H9 (cell line): ENCODE results near the gene RSPH9. TPM values are rescaled to one million over a fixed set of nuclear protein-coding genes. Genes with fewer than 3 reads are reported as not detected.

Experiments
- DNase-seq: peaks from one replicate; pipeline ENCODE4 v3.0.0-alpha.2; 2017
- H2AFZ ChIP-seq: one replicate; pipeline ENCODE4 v1.6.1; 2013; ENCODE audit warnings: mild to moderate bottlenecking, low read length, control low read depth, moderate library complexity
- H2AK5ac ChIP-seq: 2 replicates; pipeline ENCODE4 v1.6.1; 2013; ENCODE audit warnings: low read length, control low read depth, mixed read lengths; ENCODE audit not compliant: insufficient read length
- H2BK120ac ChIP-seq: one replicate; pipeline ENCODE4 v1.6.1; 2013; ENCODE audit warnings: low read depth, mild to moderate bottlenecking, low read length, control low read depth, inconsistent platforms; ENCODE audit not compliant: poor library complexity, severe bottlenecking
- H2BK12ac ChIP-seq: 2 replicates; pipeline ENCODE4 v1.6.1; 2013; ENCODE audit warnings: low read length, control low read depth, mixed read lengths, low read depth; ENCODE audit not compliant: insufficient read length
- H2BK15ac ChIP-seq: 2 replicates; pipeline ENCODE4 v1.6.1; 2013; ENCODE audit warnings: low read depth, low read length, control low read depth
- H2BK20ac ChIP-seq: one replicate; pipeline ENCODE4 v1.6.1; 2013; ENCODE audit warnings: low read depth, mild to moderate bottlenecking, low read length, control low read depth, inconsistent platforms; ENCODE audit not compliant: poor library complexity, severe bottlenecking
- H2BK5ac ChIP-seq: 2 replicates; pipeline ENCODE4 v1.6.1; 2013; ENCODE audit warnings: low read length, control low read depth, mixed read lengths; ENCODE audit not compliant: insufficient read length
- H3K14ac ChIP-seq: 2 replicates; pipeline ENCODE4 v1.6.1; 2013; ENCODE audit warnings: low read length, control low read depth; ENCODE audit not compliant: insufficient read depth
- H3K18ac ChIP-seq: 2 replicates; pipeline ENCODE4 v1.6.1; 2013; ENCODE audit warnings: low read depth, mild to moderate bottlenecking, mixed read lengths, low read length, control low read depth; ENCODE audit not compliant: insufficient read length
- H3K23ac ChIP-seq: 2 replicates; pipeline ENCODE4 v1.6.1; 2013; ENCODE audit warnings: low read length, control low read depth, mixed read lengths, low read depth; ENCODE audit not compliant: insufficient read length
- H3K23me2 ChIP-seq: 2 replicates; pipeline ENCODE4 v1.6.1; 2013; ENCODE audit warnings: low read depth, mild to moderate bottlenecking, mixed read lengths, low read length, control low read depth; ENCODE audit not compliant: insufficient read length, poor library complexity, severe bottlenecking
- H3K27ac ChIP-seq: 2 replicates; pipeline ENCODE4 v1.5.1; 2013; ENCODE audit warnings: low read length, control low read depth, mixed read lengths, low read depth; ENCODE audit not compliant: insufficient read length
- H3K27me3 ChIP-seq: 2 replicates; pipeline ENCODE4 v1.6.1; 2013; ENCODE audit warnings: low read length, control low read depth, inconsistent platforms; ENCODE audit not compliant: insufficient read depth
- H3K4ac ChIP-seq: 2 replicates; pipeline ENCODE4 v1.6.1; 2013; ENCODE audit warnings: low read depth, mild to moderate bottlenecking, control low read depth, inconsistent platforms, low read length, moderate library complexity
- H3K4me1 ChIP-seq: 2 replicates; pipeline ENCODE4 v1.6.1; 2013; ENCODE audit warnings: low read length, control low read depth, inconsistent platforms; ENCODE audit not compliant: insufficient read depth
- H3K4me2 ChIP-seq: 2 replicates; pipeline ENCODE4 v1.6.1; 2013; ENCODE audit warnings: low read length, control low read depth, mixed read lengths; ENCODE audit not compliant: insufficient read length, insufficient read depth
- H3K56ac ChIP-seq: 2 replicates; pipeline ENCODE4 v1.6.1; 2013; ENCODE audit warnings: low read depth, mild to moderate bottlenecking, mixed read lengths, low read length, control low read depth; ENCODE audit not compliant: insufficient read length
- H3K79me1 ChIP-seq: 2 replicates; pipeline ENCODE4 v1.6.1; 2013; ENCODE audit warnings: low read depth, mild to moderate bottlenecking, moderate library complexity, low read length, control low read depth, inconsistent platforms; ENCODE audit not compliant: insufficient read depth, poor library complexity, severe bottlenecking
- H3K79me2 ChIP-seq: 2 replicates; pipeline ENCODE4 v1.6.1; 2013; ENCODE audit warnings: low read length, control low read depth, inconsistent platforms; ENCODE audit not compliant: insufficient read depth
- H3K9ac ChIP-seq: 2 replicates; pipeline ENCODE4 v1.6.1; 2013; ENCODE audit warnings: low read length, control low read depth, mixed read lengths; ENCODE audit not compliant: insufficient read length; ENCODE audit errors: extremely low read depth
- H3K9me3 ChIP-seq: one replicate; pipeline ENCODE4 v1.6.1; 2013; ENCODE audit warnings: low read depth, low read length, inconsistent platforms; ENCODE audit not compliant: control insufficient read depth
- H3T11ph ChIP-seq: one replicate; pipeline ENCODE4 v1.6.1; 2013; ENCODE audit warnings: mild to moderate bottlenecking, low read length, control low read depth, inconsistent platforms
- H4K20me1 ChIP-seq: one replicate; pipeline ENCODE4 v1.6.1; 2013; ENCODE audit not compliant: control insufficient read depth, insufficient read length, insufficient read depth
- H4K5ac ChIP-seq: 2 replicates; pipeline ENCODE4 v1.6.1; 2013; ENCODE audit warnings: low read depth, mild to moderate bottlenecking, mixed read lengths, low read length, control low read depth; ENCODE audit not compliant: insufficient read length
- H4K8ac ChIP-seq: replicated peaks from 2 replicates; pipeline ENCODE4 v1.6.1; 2013; ENCODE audit warnings: low read length, control low read depth, mixed read lengths, low read depth; ENCODE audit not compliant: insufficient read length
- H4K91ac ChIP-seq: 2 replicates; pipeline ENCODE4 v1.6.1; 2013; ENCODE audit warnings: low read depth, mild to moderate bottlenecking, moderate library complexity, mixed read lengths, low read length, control low read depth; ENCODE audit not compliant: insufficient read length
- H3K27ac Mint-ChIP-seq, 3 experiments: 2 replicates in 2 of 3; 3 replicates in 1 of 3; pipeline ENCODE4 v1.8.0; 2020 to 2021; ENCODE audit warnings: mixed read lengths in 3 of 3, mild to moderate bottlenecking in 1 of 3, moderate library complexity in 1 of 3
- H3K27me3 Mint-ChIP-seq: 2 replicates; pipeline ENCODE4 v1.8.0; 2021; ENCODE audit warnings: low read depth, mild to moderate bottlenecking, moderate library complexity, mixed read lengths
- H3K36me3 Mint-ChIP-seq, 3 experiments: 2 replicates in 2 of 3; 3 replicates in 1 of 3; pipeline ENCODE4 v1.8.0; 2020 to 2021; ENCODE audit warnings: low read depth in 3 of 3, mixed read lengths in 3 of 3; ENCODE audit not compliant: insufficient read depth in 1 of 3
- H3K4me1 Mint-ChIP-seq, 2 experiments: 2 replicates each; pipeline ENCODE4 v1.8.0; 2020; ENCODE audit warnings: mixed read lengths in 2 of 2
- H3K4me3 Mint-ChIP-seq, 2 experiments: 2 replicates in 1 of 2; 3 replicates in 1 of 2; pipeline ENCODE4 v1.8.0; 2020 to 2021; ENCODE audit warnings: mild to moderate bottlenecking in 2 of 2, mixed read lengths in 2 of 2, moderate library complexity in 1 of 2
- H3K9me3 Mint-ChIP-seq, 2 experiments: 2 replicates in 1 of 2; 3 replicates in 1 of 2; pipeline ENCODE4 v1.8.0; 2020; ENCODE audit warnings: mild to moderate bottlenecking in 2 of 2, mixed read lengths in 2 of 2, moderate library complexity in 1 of 2
- CTCF ChIP-seq: fragments of 200-600 bp; sonication (generic); conservative IDR thresholded peaks from 3 replicates; pipeline ENCODE4 v1.8.0; 2021; ENCODE audit warnings: antibody characterized with exemption, mild to moderate bottlenecking
- WGBS: extraction: QIAGEN DNeasy Blood & Tissue Kit; methylation state at CpG from one replicate; pipeline ENCODE4 v1.1.7; 2013; ENCODE audit warnings: missing lambda C conversion rate, low lambda C conversion rate, mixed read lengths; ENCODE audit not compliant: insufficient read length; ENCODE audit errors: extremely low coverage; 5-methylcytosine and 5-hydroxymethylcytosine counted together
- total RNA-seq: library from RNA; stranded (reverse); gene quantifications from 2 replicates; pipeline ENCODE4 v1.2.1, GENCODE V29; 2021

RSPH9 gene
- total RNA-seq, 1 experiment from 2014 or later = 0.39 TPM

DNA sequence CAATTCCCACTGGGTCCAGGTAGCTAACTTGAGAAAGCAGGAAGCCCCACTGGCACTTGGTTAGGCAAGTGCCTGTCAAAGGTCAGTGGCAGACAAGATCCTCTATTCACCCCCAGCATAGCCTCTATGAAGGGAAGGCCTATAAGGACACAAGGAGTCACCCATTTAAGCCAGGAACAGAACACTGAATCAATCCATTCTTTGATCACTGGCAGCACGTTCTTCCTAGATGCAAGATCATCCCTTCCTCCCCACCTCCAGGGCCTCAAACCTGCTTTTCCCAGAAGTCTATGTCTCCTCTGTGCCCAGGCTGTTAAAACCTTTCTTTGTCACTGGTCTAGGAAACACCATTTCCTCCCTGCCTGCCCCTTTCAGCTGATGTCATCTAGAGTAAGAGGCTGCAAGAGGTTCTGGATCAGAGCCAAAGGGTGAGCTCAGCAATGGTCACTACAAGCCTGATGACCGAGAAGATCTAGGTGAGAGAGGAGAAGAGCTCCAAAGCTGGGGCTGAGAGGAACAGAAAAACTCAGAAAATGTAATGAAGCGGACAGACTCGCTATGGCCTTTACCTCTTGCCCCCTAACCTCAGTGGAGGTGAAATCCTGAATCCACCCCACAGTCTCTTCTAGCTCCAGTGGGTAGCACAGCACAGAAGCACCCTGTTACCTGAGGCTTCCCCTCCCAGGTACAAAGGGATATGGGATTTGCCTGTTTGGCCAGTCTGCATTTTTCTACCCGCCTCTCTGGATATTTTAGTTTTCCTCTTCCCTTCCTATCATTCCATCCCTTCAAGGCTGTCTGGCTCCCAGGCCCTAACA is 17.6 kb upstream of the RSPH9 start:
- Histone ChIP-seq H2BK15ac (no peak overlapping the region), H3K4me1 (no peaks in the 10 kb centered on the region), H3K23ac (no peak overlapping the region), H2BK12ac (no peak overlapping the region), H2BK5ac (no peak overlapping the region), H2BK20ac (no peak overlapping the region), H3K4ac (no peak overlapping the region), H3K9ac (no peak overlapping the region), H3T11ph (no peak overlapping the region), H3K4me2 (no peak overlapping the region), H3K79me1 (peaks cover 6% of the 10 kb centered on the region), H3K14ac (no peak overlapping the region), H4K8ac (no peak overlapping the region), H3K27ac (no peak overlapping the region), H4K20me1 (no peaks in the 10 kb centered on the region), H3K27me3 (no peaks in the 10 kb centered on the region), H3K23me2 (peaks cover 8% of the 10 kb centered on the region), H2AFZ (no peak overlapping the region), H2AK5ac (no peak overlapping the region), H3K18ac (no peak overlapping the region), H4K5ac (no peak overlapping the region), H3K79me2 (no peaks in the 10 kb centered on the region), H3K9me3 (no peaks in the 10 kb centered on the region), H2BK120ac (no peak overlapping the region), H4K91ac (no peak overlapping the region), H3K56ac (no peak overlapping the region)
- peaks cover 37 to 58% (median 56%) of the 10 kb centered on the region in 3 experiments; a peak in 6 of 7 replicates for H3K36me3 Mint-ChIP-seq
- H3K4me3 Mint-ChIP-seq = peak overlapping the region; percentile 33 to 99; a peak in 4 of 5 replicates
- peak overlapping the region; percentile 52 to 82 (median 54); a peak in 4 of 7 replicates for H3K27ac Mint-ChIP-seq
- TF ChIP-seq CTCF = no peak
- H3K27me3 Mint-ChIP-seq = no peaks in the 10 kb centered on the region
- no peaks in the 10 kb centered on the region; a peak in 1 of 5 replicates for H3K9me3 Mint-ChIP-seq
- no CpG with 5 or more reads among the region's 5 CpGs for WGBS
- H3K4me1 Mint-ChIP-seq = peaks cover 18 to 19% of the 10 kb centered on the region in 2 experiments
- DNase-seq = no peak
